Cardiac muscle cell (in vitro differentiated cells and primary cell): Measurements from ENCODE around the gene CTNND2. TPM values are rescaled to one million over a fixed set of nuclear protein-coding genes. Genes with fewer than 3 reads are reported as not detected.

Source experiments
- DNase-seq, 2 donors: peaks; one replicate each; pipeline versions ENCODE4 v3.0.0 to v3.0.0-alpha.2; 2010 to 2017; ENCODE audit warnings: low read depth in 1 of 2, low spot score in 1 of 2
- H3K27ac ChIP-seq: fragments of 200-600 bp; sonication (generic); 2 replicates; pipeline ENCODE4 v1.5.1; 2016
- H3K27me3 ChIP-seq: fragments of 200-600 bp; sonication (generic); 2 replicates; pipeline ENCODE4 v1.6.0; 2016; ENCODE audit warnings: control low read depth
- H3K36me3 ChIP-seq: fragments of 200-600 bp; sonication (generic); 2 replicates; pipeline ENCODE4 v1.5.1; 2016; ENCODE audit warnings: control low read depth
- H3K4me1 ChIP-seq: fragments of 200-600 bp; sonication (generic); 2 replicates; pipeline ENCODE4 v1.8.1; 2017; ENCODE audit warnings: low read depth, mild to moderate bottlenecking, mixed run types
- H3K4me3 ChIP-seq: fragments of 200-600 bp; sonication (generic); 2 replicates; pipeline ENCODE4 v1.5.1; 2016; ENCODE audit warnings: mild to moderate bottlenecking
- H3K9me3 ChIP-seq: fragments of 200-600 bp; sonication (generic); 2 replicates; pipeline ENCODE4 v1.5.1; 2017; ENCODE audit warnings: low read depth, mild to moderate bottlenecking, control low read depth
- polyA plus RNA-seq: library from polyadenylated mRNA; unstranded; fragments of >200 nt; fragmentation: Nextera tagmentation; extraction: Ambion mirVana; gene quantifications from 2 replicates; pipeline ENCODE4 v1.2.1, GENCODE V29; 2016
- total RNA-seq: library from RNA; depleted of rRNA; stranded (reverse); fragments of >200 nt; gene quantifications from 2 replicates; pipeline ENCODE4 v1.2.3, GENCODE V29; 2016
- TF ChIP-seq, protein P1 (sequence below): IDR thresholded peaks from 2 replicates; pipeline ENCODE4 v1.5.1; 2012; ENCODE audit warnings: low read depth, mild to moderate bottlenecking, low read length

The CTNND2 gene
- total and polyA plus RNA-seq, 2 experiments from 2014 or later, result 11.0 to 12.7 TPM

DNA sequence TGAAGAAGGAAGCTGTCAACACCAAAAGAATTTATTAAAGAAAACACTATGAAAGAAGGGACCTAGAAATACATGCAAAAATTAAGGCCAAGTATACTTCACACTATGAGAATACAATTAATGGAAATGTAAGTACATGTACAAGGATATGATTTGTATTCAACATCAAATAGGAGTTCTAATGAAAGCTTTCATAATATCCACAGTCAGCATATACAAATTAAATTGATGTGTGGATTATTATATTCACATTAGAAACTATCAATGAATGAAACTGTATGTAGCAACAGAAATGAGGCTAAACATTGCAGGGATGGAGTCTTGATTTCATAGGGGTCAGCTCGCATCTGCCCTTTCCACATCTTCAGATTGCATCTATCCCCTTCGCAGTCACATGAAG is 401.5 kb downstream of the CTNND2 start:
- TF ChIP-seq, protein P1, sequence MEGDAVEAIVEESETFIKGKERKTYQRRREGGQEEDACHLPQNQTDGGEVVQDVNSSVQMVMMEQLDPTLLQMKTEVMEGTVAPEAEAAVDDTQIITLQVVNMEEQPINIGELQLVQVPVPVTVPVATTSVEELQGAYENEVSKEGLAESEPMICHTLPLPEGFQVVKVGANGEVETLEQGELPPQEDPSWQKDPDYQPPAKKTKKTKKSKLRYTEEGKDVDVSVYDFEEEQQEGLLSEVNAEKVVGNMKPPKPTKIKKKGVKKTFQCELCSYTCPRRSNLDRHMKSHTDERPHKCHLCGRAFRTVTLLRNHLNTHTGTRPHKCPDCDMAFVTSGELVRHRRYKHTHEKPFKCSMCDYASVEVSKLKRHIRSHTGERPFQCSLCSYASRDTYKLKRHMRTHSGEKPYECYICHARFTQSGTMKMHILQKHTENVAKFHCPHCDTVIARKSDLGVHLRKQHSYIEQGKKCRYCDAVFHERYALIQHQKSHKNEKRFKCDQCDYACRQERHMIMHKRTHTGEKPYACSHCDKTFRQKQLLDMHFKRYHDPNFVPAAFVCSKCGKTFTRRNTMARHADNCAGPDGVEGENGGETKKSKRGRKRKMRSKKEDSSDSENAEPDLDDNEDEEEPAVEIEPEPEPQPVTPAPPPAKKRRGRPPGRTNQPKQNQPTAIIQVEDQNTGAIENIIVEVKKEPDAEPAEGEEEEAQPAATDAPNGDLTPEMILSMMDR, result no peak
- H3K27ac ChIP-seq, result no peak overlapping the region
- H3K36me3 ChIP-seq, result no peaks in the 10 kb centered on the region
- DNase-seq, result no peak
- H3K9me3 ChIP-seq, result no peaks in the 10 kb centered on the region
- H3K4me1 ChIP-seq, result peaks cover 12% of the 10 kb centered on the region
- H3K4me3 ChIP-seq, result no peak overlapping the region
- no peaks in the 10 kb centered on the region for H3K27me3 ChIP-seq

DNA sequence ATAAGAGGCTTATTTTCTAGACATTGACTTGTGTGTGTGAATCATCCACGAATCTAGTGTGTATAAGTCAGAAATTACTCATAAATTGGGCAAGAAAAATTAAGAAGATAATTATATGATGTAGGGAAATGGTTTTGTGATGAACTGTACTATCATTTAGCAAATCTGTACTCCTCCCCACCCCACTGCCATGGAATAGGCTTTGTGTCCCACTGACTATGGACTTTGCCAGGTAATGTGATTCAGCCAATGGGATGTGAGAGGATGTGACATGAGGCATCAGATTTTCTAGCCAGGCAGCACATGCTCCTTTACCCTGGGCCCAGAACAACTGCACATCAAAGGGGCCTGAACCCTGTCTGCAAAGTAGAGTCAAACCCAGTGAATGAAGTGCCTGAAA is 406.6 kb downstream of the CTNND2 start:
- no peak overlapping the region for H3K27ac ChIP-seq
- H3K4me3 ChIP-seq, result no peak overlapping the region
- DNase-seq, result no peak
- H3K36me3 ChIP-seq, result no peaks in the 10 kb centered on the region
- no peaks in the 10 kb centered on the region for H3K27me3 ChIP-seq
- TF ChIP-seq, protein P1, result no peak
- H3K9me3 ChIP-seq, result no peaks in the 10 kb centered on the region
- H3K4me1 ChIP-seq, result peaks cover 6% of the 10 kb centered on the region

DNA sequence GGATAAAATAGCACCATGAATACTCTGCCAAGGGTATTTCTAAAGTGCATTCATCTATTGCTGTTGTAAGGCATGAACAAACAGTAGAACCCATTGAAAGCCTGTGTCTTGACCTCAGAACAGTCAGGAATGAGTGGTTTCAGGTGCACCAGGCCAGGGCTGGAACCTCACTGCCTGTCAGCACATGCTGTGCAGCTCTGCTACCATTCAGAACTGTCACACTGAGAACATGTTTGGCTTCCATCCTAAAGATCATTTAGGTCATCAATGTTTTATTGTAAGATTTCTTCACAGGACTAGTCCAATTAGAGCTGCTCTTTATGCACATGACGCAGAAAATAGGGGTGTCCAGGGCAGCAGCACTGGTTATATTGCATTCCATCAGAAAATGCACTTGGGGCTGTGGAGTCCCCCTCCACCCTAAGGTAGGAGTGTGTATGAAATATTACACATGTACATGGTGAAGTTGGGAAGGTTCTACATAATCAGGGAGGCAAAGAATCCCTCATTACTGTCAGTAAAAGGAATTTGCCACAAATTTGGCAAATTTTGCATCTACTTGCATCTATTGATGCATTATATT is 408.0 kb downstream of the CTNND2 start:
- Histone ChIP-seq H3K36me3 (no peaks in the 10 kb centered on the region), H3K4me3 (no peak overlapping the region), H3K4me1 (peaks cover 6% of the 10 kb centered on the region), H3K27me3 (no peaks in the 10 kb centered on the region), H3K9me3 (no peaks in the 10 kb centered on the region), H3K27ac (no peak overlapping the region)
- no peak for DNase-seq
- TF ChIP-seq, protein P1, result no peak

DNA sequence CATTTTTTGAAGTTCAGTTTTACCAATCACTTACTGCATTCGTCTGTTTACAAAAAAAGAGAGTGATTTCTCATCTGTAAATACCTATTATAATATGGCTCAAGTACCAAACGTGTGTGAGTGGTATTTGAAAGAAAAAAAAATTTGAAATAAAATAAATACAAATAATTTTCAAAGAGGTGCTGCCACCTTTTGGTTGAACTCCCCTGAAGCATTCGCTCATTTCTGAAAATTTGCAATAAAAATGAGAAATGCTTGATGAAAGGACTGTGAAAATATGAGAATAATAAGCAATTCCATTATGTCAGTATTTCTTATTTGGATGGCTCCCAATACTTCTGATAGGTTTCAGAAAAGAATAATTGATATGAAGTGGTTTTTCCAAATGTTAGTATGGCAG is 409.9 kb downstream of the CTNND2 start:
- Histone ChIP-seq H3K4me1 (peaks cover 6% of the 10 kb centered on the region), H3K27me3 (no peaks in the 10 kb centered on the region), H3K4me3 (no peak overlapping the region), H3K36me3 (no peaks in the 10 kb centered on the region), H3K27ac (no peak overlapping the region), H3K9me3 (no peaks in the 10 kb centered on the region)
- TF ChIP-seq, protein P1, result peak; percentile 23
- DNase-seq, result no peak

DNA sequence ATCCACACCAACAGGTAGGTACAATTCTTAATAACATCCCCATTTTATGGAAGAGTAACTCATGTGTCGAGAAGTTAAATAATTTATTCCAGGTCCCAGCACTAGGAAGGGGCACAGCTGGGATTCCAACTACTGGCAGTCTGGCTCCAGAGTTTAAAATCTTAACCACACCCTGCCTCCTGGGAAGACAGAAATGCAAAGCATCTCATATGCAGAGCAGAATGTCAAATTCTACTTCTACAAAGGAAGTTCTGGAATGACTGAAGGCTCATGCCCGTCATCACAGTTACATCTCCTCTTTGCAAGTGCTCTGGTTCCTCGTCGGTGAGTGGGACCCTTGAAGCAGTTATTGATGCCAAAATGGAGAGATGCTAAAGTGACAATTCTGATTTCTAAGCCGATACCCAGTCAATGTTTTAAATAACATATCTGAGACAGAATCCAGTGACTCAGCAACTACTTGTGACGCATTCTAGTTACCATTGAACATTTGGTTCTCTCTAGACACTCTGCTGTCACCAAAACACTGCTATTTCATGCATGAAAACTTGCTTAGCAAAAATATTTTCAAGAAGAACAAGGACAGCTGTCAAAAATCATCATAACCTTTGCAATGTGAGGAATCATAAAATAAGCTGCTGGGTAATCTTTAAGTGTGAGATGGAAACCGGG is 412.7 kb downstream of the CTNND2 start:
- Histone ChIP-seq H3K27ac (no peak overlapping the region), H3K9me3 (no peaks in the 10 kb centered on the region), H3K36me3 (no peaks in the 10 kb centered on the region), H3K4me3 (no peak overlapping the region), H3K27me3 (no peaks in the 10 kb centered on the region), H3K4me1 (peaks cover 6% of the 10 kb centered on the region)
- TF ChIP-seq, protein P1, result no peak
- DNase-seq, result no peak
